ENCODE measurements around the gene DKK3.
A peak's percentile ranks its signal among the peaks of the same experiment; 100 is the strongest.
"Not testable (repeated sequence)": the region's sequence is repeated elsewhere in the genome, so short reads cannot be mapped to it uniquely, and the experiment has no call there.

Gene DKK3

DNA sequence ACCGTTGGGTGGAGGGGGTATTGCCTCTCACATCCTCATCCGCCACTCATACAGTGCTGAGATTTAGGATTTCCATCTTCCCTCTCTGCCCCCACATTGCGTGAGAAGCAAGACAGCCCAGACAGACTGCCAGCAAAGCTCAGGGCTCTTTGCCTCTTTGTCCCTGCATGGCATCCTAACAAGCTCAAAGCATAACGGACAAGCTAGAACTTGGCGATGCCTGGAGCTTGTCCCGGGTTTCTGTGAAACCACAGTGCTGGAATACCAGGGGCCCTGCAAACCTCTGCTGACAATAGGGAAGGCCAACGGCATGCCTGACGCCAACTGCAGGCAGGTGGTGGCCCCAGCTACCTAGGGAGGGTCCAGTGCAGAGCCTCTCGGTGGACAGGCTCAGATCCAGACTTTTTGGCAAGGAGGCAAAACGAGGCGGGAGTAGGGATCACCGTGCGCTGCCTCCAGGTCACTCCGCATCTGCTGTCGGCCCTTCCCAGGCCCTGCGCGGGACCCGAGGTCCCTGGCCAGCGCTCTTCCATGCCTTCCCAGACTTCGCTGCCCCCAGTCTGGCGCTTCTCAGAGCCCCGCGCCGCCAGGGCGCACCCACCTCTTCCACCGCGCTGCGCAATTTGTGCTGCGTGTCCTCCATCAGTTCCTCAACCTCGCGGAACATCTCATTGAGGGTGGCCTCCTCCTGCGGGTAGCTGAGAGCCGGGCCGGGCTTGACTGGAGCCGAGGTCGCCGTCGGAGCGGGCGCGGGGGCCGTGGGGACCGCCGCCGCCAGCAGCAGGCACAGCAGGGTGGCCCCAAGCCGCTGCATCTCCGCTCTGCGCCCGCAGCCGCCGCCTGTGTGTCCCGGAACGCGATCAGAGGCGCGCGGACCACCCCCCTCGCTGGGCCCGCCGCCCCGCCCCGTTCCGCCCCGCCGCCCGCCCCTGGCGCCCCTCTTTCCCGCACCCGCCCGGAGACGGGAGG lies at the start of gene DKK3:
TSS of gene DKK3 (minus strand) at position 858 of the 969 bp plus-strand sequence. CDS start at position 814, 44 bp downstream.
- no peak for DNase-seq (ENCODE audit: low read depth in 1 of 2, low spot score in 1 of 2)

- DNase-seq (ENCODE audit: low read depth in 1 of 2, low spot score in 1 of 2) = no peak
Observed at GRCh38 chr11:12057299-12057980, 49.0 kb upstream of the DKK3 start.

DNA sequence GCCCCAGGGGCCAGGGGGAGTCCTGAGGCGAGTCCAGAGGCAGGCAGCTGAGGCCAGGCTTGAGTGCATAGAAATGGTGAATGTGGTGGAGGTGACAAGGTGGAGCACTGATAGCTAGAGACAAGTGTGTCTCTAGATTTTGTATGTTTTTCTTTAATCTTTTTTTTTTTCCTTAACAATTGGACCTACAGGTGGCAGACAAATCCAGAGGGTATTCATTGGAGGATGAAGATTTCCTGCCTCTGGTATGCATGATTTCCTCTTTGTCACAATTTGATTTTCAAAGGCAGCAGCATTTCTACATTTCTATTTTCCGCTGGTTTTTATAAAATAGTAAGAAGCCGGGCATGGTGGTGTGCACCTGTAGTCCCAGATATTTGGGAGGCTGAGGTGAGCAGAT lies 47.7 kb upstream of the DKK3 start:
- no peak for DNase-seq (ENCODE audit: low read depth in 1 of 2, low spot score in 1 of 2)

- DNase-seq (ENCODE audit: low read depth in 1 of 2, low spot score in 1 of 2) = no peak
Observed at GRCh38 chr11:12053606-12054361, 45.4 kb upstream of the DKK3 start.

GRCh38 chr11:12052676-12053605 lies 44.5 kb upstream of the DKK3 start:
- no peak for DNase-seq (ENCODE audit: low read depth in 1 of 2, low spot score in 1 of 2)

DNA sequence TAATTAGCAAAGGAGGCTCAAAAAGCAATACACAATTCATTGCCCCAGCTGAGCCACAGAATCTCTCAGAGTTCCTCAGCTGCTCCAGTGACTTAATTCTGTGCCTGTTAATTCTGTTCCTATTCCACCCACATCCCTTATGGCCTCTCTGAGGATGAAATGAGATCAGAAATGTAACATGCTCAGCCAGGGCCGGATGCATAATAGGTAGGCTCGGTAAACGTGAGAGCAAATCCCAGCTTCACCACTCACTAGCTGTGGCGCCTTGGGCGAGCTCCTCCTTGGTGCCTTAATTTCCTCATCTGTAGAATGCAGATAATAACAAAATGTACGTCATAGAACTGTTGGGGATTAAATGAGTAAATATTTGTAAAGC lies 42.8 kb upstream of the DKK3 start:
- no peak for DNase-seq (ENCODE audit: low read depth in 1 of 2, low spot score in 1 of 2)

GRCh38 chr11:12050470-12051286 lies 42.3 kb upstream of the DKK3 start:
- no peak for DNase-seq (ENCODE audit: low read depth in 1 of 2, low spot score in 1 of 2)

- no peak for DNase-seq (ENCODE audit: low read depth in 1 of 2, low spot score in 1 of 2)
Observed at GRCh38 chr11:12048936-12049790, 40.7 kb upstream of the DKK3 start.

GRCh38 chr11:12046636-12047236 lies 38.3 kb upstream of the DKK3 start:
- no peak for DNase-seq (ENCODE audit: low read depth in 1 of 2, low spot score in 1 of 2)

GRCh38 chr11:12045914-12046635 lies 37.6 kb upstream of the DKK3 start:
- DNase-seq (ENCODE audit: low read depth in 1 of 2, low spot score in 1 of 2) = no peak

DNA sequence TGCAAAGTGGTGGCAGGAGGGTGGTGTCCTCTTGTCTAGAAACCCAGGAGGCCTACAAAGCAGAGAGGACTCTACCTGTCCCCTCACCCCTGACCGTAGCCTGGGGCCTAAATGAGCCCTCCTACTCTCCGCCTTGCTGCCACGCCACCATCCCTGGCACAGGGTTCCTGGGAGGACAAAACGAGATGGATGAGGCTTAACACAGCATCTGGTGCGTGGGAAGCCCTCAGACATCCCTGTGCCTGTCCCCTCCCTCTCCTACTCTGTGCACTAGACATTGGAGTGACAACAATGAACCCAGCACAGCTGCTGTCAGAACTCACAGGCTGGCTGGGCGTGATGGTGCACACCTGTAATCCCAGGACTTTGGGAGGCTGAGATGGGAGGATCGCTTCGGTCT lies 36.4 kb upstream of the DKK3 start:
- no peak for DNase-seq (ENCODE audit: low read depth in 1 of 2, low spot score in 1 of 2)

DNA sequence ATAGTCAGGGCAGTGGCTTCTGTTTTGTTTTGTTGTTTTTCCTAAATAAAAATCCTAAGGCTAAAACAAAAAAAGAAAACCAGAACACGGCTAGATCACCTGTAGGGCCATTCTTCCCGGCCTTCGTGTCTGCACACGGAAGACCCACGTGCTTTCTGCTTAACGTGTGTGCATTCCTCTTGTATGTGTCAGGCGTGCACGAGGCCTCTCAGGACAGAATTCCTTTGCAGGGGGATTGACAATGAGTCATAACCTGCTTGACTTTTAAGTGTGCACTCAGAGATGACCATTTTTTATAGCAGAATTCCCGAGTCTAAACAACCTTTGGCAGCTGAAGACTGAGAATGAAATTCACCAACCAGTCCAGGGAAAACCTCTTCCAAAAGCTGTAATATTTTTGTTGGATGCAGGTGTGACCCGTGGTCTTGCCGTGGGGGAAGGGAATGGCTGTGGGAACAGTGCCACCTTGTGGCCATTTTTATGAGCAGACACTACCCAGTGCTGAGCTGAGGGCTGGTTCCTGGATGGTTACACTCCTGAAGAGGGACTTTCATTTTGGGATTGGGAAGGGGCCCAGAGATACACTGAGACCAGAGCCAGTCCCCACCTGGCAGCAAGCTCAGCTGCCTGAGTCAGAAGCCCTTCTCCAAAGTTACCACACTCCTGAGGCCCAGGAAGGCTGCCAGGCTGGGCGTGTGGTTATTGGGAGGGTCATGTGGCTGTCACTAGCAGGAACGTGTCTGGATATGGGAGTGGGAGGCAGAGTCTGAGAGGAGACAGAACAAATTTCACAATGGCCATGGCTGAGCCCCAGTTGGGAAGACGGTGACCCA lies 35.7 kb upstream of the DKK3 start:
- DNase-seq (ENCODE audit: low read depth in 1 of 2, low spot score in 1 of 2) = peak; percentile 33 to 49

- no peak for DNase-seq (ENCODE audit: low read depth in 1 of 2, low spot score in 1 of 2)
Observed at GRCh38 chr11:12043221-12043620, 34.8 kb upstream of the DKK3 start.

DNA sequence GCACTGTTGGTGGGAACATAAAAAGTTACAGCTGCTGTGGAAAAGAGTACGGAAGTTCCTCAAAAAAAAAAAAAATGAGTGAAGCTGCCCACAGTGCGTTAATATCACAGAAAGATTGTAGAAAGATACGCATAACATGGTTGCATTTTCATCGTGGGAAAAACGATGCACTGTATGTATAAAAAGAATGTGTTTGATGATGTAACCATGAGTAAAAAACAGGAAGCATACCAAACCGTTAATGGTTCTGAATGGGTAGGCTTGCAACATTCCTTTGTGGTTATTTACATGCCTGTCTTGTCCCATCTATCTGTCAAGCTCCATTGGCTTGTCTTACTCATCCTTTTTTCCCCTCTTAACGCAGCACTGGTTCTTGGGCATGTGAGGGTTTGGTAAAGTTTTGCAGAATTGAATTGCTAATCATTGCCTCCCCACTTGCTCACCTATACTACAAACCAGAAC lies 33.8 kb upstream of the DKK3 start:
- no peak for DNase-seq (ENCODE audit: low read depth in 1 of 2, low spot score in 1 of 2)

- DNase-seq (ENCODE audit: low read depth in 1 of 2, low spot score in 1 of 2) = not testable (repeated sequence)
Observed at GRCh38 chr11:12040719-12041118, 32.3 kb upstream of the DKK3 start.

DNA sequence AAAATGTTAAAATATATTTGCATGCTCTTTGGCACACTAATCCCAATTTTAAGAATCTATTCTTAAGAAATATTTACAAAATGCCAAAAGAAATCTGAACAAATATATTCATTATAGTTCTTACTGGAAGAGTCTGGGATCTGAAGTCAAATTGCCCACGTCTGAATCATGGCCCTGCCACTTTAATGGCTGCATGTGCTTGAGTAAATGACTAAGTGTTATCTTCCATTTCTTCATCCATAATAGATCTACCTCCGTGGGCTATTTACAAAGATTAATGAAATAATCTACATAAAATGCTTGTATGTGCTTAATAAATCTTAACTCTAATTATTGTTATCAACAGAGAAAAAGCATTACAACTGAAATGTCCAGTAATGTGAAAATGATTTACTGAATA lies 24.5 kb upstream of the DKK3 start:
- no peak for DNase-seq (ENCODE audit: low read depth in 1 of 2, low spot score in 1 of 2)
